Stimulated activated CD8-positive, alpha-beta memory T cell treated with anti-CD3 and anti-CD28 coated beads, Interleukin-2, amount 100 ng/mL, for 48 hours (primary cell): ENCODE data around the gene TECR.
"Not testable (repeated sequence)": the region's sequence is repeated elsewhere in the genome, so short reads cannot be mapped to it uniquely, and the experiment has no call there.

Source experiments
- DNase-seq, 2 donors: peaks; one replicate each; pipeline ENCODE4 v3.0.0-alpha.2; 2020; ENCODE audit warnings: low read depth in 2 of 2

TECR gene

DNA sequence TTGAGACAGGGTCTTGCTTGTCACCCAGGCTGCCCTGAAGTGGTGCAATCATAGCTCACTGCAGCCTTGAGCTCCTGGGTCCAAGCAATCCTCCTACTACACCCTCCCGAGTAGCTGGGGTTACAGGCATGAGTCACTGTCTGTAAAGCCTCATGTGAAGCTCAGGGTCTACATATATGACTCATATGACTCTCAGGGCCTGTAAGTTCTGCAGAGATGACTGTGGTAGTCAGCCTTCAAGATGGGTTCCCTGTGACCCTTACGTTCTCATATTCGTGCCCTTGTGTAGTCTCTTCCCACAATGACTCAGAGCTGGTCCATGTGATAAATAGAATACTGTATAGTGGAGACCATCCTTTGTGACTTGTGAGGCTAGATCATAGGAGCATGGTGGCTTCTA is 55.8 kb downstream of the TECR start:
- DNase-seq, result peak in 1 of 2 donors; percentile 18

DNA sequence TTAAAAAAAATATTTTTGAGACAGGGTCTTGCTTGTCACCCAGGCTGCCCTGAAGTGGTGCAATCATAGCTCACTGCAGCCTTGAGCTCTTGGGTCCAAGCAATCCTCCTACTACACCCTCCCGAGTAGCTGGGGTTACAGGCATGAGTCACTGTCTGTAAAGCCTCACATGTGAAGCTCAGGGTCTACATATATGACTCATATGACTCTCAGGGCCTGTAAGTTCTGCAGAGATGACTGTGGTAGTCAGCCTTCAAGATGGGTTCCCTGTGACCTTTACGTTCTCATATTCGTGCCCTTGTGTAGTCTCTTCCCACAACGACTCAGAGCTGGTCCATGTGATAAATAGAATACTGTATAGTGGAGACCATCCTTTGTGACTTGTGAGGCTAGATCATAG is 60.0 kb downstream of the TECR start:
- not testable (repeated sequence) for DNase-seq

- DNase-seq, result no peak
Observed at GRCh38 chr19:14595558-14595957, 66.2 kb downstream of the TECR start.

- no peak for DNase-seq
Observed at GRCh38 chr19:14599548-14600147, 70.3 kb downstream of the TECR start.

GRCh38 chr19:14603990-14604387 is 74.6 kb downstream of the TECR start:
- no peak for DNase-seq

DNA sequence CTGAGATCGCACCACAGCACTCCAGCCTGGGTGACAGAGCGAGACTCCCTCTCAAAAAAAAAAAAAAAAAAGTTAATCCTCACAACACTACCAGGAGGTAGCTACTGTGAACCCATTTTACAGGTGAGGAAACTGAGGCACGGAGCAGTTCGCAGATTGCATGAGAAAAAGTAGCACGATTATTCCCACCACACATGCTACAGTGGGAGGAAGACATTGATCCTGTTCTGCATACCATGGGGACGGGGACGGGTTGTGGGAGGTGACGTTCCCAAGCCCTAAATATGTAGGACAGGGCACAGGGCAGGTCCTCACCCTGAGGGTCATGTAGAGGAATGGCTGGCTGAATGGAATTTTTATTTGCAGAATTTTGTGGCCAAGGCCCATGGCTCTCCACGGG is 77.2 kb downstream of the TECR start:
- no peak for DNase-seq

GRCh38 chr19:14611051-14611450 is 81.7 kb downstream of the TECR start:
- no peak for DNase-seq

GRCh38 chr19:14612242-14612641 is 82.8 kb downstream of the TECR start:
- not testable (repeated sequence) for DNase-seq

DNA sequence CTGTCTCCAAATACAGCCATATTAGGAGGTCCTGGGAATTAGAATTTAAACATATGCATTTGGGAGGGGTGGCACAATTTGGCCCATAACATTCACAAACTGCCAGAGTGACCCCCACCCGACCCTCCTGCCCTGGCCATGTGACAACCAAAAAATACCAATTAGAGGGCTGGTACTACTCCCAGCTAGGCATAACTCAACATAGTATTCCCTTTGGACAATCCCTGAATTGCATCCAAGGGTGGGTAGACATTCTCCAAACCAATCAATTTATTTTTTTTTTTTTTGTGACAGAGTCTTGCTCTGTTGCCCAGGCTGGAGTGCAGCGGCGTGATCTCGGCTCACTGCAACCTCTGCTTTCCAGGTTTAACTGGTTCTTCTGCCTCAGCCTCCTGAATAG is 83.3 kb downstream of the TECR start:
- no peak for DNase-seq

- not testable (repeated sequence) for DNase-seq
Observed at GRCh38 chr19:14613399-14614098, 84.2 kb downstream of the TECR start.

GRCh38 chr19:14614099-14614412 is 84.7 kb downstream of the TECR start:
- DNase-seq, result no peak
